Lower leg skin (tissue), 3 donors: ENCODE measurements around the gene KCNA3.

Source experiments
- CTCF ChIP-seq, 3 donors: fragments of 450-650 bp; IDR thresholded peaks; one replicate each; pipeline ENCODE4 v1.5.1; 2016; ENCODE audit warnings: antibody characterized with exemption in 3 of 3, mild to moderate bottlenecking in 3 of 3, moderate library complexity in 2 of 3
- POLR2A ChIP-seq, 2 donors: fragments of 450-650 bp; IDR thresholded peaks; one replicate each; pipeline ENCODE4 v1.6.1; 2016 to 2017; ENCODE audit warnings: antibody characterized with exemption in 2 of 2, mild to moderate bottlenecking in 1 of 2, moderate library complexity in 1 of 2

DNA sequence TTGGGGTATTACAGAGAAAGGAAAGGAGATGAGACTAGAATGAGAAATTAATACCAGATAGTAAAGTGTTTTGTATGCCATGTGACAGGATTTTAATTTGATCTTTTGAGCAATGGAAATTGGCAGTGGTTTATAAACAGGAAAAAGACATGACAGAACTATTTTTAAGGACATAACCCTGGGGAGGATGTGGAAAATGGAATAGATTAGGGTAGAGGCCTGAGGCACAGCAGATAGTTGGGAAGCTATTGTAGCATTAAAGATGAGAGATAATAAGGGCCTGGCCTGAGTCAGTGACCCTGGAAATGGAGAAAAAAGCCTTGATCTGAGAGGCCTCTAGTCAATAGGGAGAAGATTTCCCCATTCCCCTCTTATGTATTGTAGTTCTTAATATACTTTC, 22.1 kb upstream of the KCNA3 start:
- TF ChIP-seq CTCF (IDR thresholded peaks at IDR 0.05), result no peak
- TF ChIP-seq POLR2A (IDR thresholded peaks at IDR 0.05), result no peak
